Mesodermal cell (in vitro differentiated cells): ENCODE measurements around the gene CBX3.
A peak's percentile ranks its signal among the peaks of the same experiment; 100 is the strongest.

Experiments used
- H3K27ac ChIP-seq: 2 replicates; pipeline ENCODE4 v1.7.0; 2013; ENCODE audit warnings: mild to moderate bottlenecking, low read depth, low read length, moderate library complexity; ENCODE audit not compliant: severe bottlenecking
- H3K36me3 ChIP-seq: 2 replicates; pipeline ENCODE4 v1.7.1; 2013; ENCODE audit warnings: mild to moderate bottlenecking, low read length, moderate library complexity; ENCODE audit not compliant: control insufficient read depth, insufficient read depth
- H3K4me1 ChIP-seq: one replicate; pipeline ENCODE4 v1.7.1; 2013; ENCODE audit warnings: mild to moderate bottlenecking, low read length; ENCODE audit not compliant: insufficient read depth, control insufficient read depth, poor library complexity, severe bottlenecking
- H3K4me3 ChIP-seq: 2 replicates; pipeline ENCODE4 v1.7.0; 2013; ENCODE audit warnings: low read length, control low read depth, mild to moderate bottlenecking; ENCODE audit not compliant: insufficient read depth, poor library complexity, severe bottlenecking; ENCODE audit errors: extremely low read depth
- H3K9me3 ChIP-seq: 2 replicates; pipeline ENCODE4 v1.7.1; 2013; ENCODE audit warnings: mild to moderate bottlenecking, low read length, moderate library complexity; ENCODE audit not compliant: control insufficient read depth
- WGBS, 2 experiments: methylation state at CpG; one replicate each; pipeline ENCODE4 v1.1.5; 2013; ENCODE audit warnings: missing lambda C conversion rate in 2 of 2; ENCODE audit not compliant: insufficient coverage in 2 of 2; 5-methylcytosine and 5-hydroxymethylcytosine counted together

Gene CBX3

GRCh38 chr7:26197153-26198115, 4.1 kb upstream of the CBX3 start:
- H3K9me3 ChIP-seq, result no peaks in the 10 kb centered on the region
- no peak overlapping the region for H3K27ac ChIP-seq
- 16 to 19% methylated on average over 4 of the region's 5 CpGs for WGBS, 2 experiments
- H3K4me3 ChIP-seq, result peak overlapping the region; percentile 93
- H3K36me3 ChIP-seq, result peaks cover 69% of the 10 kb centered on the region
- peaks cover 10% of the 10 kb centered on the region for H3K4me1 ChIP-seq

GRCh38 chr7:26198133-26198780, 3.3 kb upstream of the CBX3 start:
- H3K36me3 ChIP-seq, result peaks cover 60% of the 10 kb centered on the region
- WGBS, 2 experiments, result 0% methylated on average over 2 of the region's 6 CpGs
- peak overlapping the region; percentile 99 for H3K27ac ChIP-seq
- no peaks in the 10 kb centered on the region for H3K9me3 ChIP-seq
- peak overlapping the region; percentile 93 for H3K4me3 ChIP-seq
- H3K4me1 ChIP-seq, result peaks cover 10% of the 10 kb centered on the region

- H3K4me3 ChIP-seq, result peak overlapping the region; percentile 93
- no peaks in the 10 kb centered on the region for H3K9me3 ChIP-seq
- peak overlapping the region; percentile 99 for H3K27ac ChIP-seq
- peaks cover 55% of the 10 kb centered on the region for H3K36me3 ChIP-seq
- WGBS, 2 experiments, result 0% methylated on average over 2 to 3 of the region's 7 CpGs
- H3K4me1 ChIP-seq, result peaks cover 10% of the 10 kb centered on the region
Observed at GRCh38 chr7:26198781-26199169, 2.8 kb upstream of the CBX3 start.

GRCh38 chr7:26199301-26200037, 2.1 kb upstream of the CBX3 start:
- Histone ChIP-seq H3K27ac (peak overlapping the region; percentile 99), H3K36me3 (peaks cover 52% of the 10 kb centered on the region), H3K4me3 (peak overlapping the region; percentile 93), H3K4me1 (peaks cover 13% of the 10 kb centered on the region), H3K9me3 (no peaks in the 10 kb centered on the region)
- 0% methylated on average over 23 to 27 of the region's 36 CpGs for WGBS, 2 experiments

GRCh38 chr7:26200038-26200443, 1.5 kb upstream of the CBX3 start:
- Histone ChIP-seq H3K9me3 (no peaks in the 10 kb centered on the region), H3K36me3 (peaks cover 48% of the 10 kb centered on the region), H3K4me3 (peak overlapping the region; percentile 93), H3K4me1 (peaks cover 14% of the 10 kb centered on the region), H3K27ac (peak overlapping the region; percentile 99)
- 0% methylated on average over 9 to 14 of the region's 29 CpGs for WGBS, 2 experiments

- peaks cover 14% of the 10 kb centered on the region for H3K4me1 ChIP-seq
- H3K9me3 ChIP-seq, result no peaks in the 10 kb centered on the region
- H3K36me3 ChIP-seq, result peaks cover 45% of the 10 kb centered on the region
- H3K4me3 ChIP-seq, result peak within 1 kb of the TSS; percentile 93
- peak within 1 kb of the TSS; percentile 99 for H3K27ac ChIP-seq
- WGBS, 2 experiments, result 0% methylated on average over 64 to 67 of the region's 71 CpGs
Observed at GRCh38 chr7:26200444-26201246, 900 bp upstream of the CBX3 start, which contains the start of gene HNRNPA2B1. Gene HNRNPA2B1, minus strand, starts transcription at chr7:26200746. Its CDS starts 169 bp downstream, at chr7:26200577.

GRCh38 chr7:26202019-26202990, 760 bp downstream of the CBX3 start:
- Histone ChIP-seq H3K4me1 (peaks cover 4% of the 10 kb centered on the region), H3K27ac (peak overlapping the region; percentile 99), H3K36me3 (peaks cover 45% of the 10 kb centered on the region), H3K4me3 (peak overlapping the region; percentile 93), H3K9me3 (no peaks in the 10 kb centered on the region)
- 0% methylated on average over 35 to 36 of the region's 68 CpGs for WGBS, 2 experiments

- peak overlapping the region; percentile 99 for H3K27ac ChIP-seq
- no peaks in the 10 kb centered on the region for H3K9me3 ChIP-seq
- WGBS, 2 experiments, result no CpG with 5 or more reads among the region's 2 CpGs
- peaks cover 49% of the 10 kb centered on the region for H3K36me3 ChIP-seq
- peaks cover 4% of the 10 kb centered on the region for H3K4me1 ChIP-seq
- peak overlapping the region; percentile 93 for H3K4me3 ChIP-seq
Observed at GRCh38 chr7:26203016-26203415, 1.5 kb downstream of the CBX3 start.

- no peaks in the 10 kb centered on the region for H3K9me3 ChIP-seq
- no peak overlapping the region for H3K27ac ChIP-seq
- no peak overlapping the region for H3K4me3 ChIP-seq
- peaks cover 4% of the 10 kb centered on the region for H3K4me1 ChIP-seq
- WGBS, 2 experiments, result 89 to 90% methylated on average over 2 to 4 of the region's 5 CpGs
- H3K36me3 ChIP-seq, result peaks cover 81% of the 10 kb centered on the region
Observed at GRCh38 chr7:26208040-26208439, 6.5 kb downstream of the CBX3 start.
